CD14-positive monocyte (primary cell): Measurements from ENCODE around the gene FNIP1. TPM values are rescaled to one million over a fixed set of nuclear protein-coding genes. Genes with fewer than 3 reads are reported as not detected.

Source experiments
- DNase-seq, 3 donors: peaks; one replicate each; pipeline ENCODE4 v3.0.0-alpha.2; 2011 to 2022
- H2AFZ ChIP-seq: 2 replicates; pipeline ENCODE4 v1.6.0; 2012; ENCODE audit warnings: mild to moderate bottlenecking, low read depth, low read length, inconsistent platforms; ENCODE audit not compliant: insufficient read depth, poor library complexity, severe bottlenecking
- H3K27ac ChIP-seq, 2 donors: 1 replicate in 1 of 2; 2 replicates in 1 of 2; pipeline ENCODE4 v1.5.1; 2012 to 2013; ENCODE audit warnings: low read length in 2 of 2, control low read depth in 1 of 2, inconsistent platforms in 1 of 2, low read depth in 1 of 2, mild to moderate bottlenecking in 1 of 2
- H3K27me3 ChIP-seq, 2 donors: one replicate each; pipeline versions ENCODE4 v1.6.0 to v1.6.1; 2011 to 2013; ENCODE audit warnings: low read length in 2 of 2; ENCODE audit not compliant: control insufficient read depth in 2 of 2, insufficient read depth in 2 of 2
- H3K36me3 ChIP-seq, 2 donors: replicated peaks in 1 of 2; 1 replicate in 1 of 2; 2 replicates in 1 of 2; pipeline versions ENCODE4 v1.5.1 to v1.6.1; 2012 to 2013; ENCODE audit warnings: low read length in 2 of 2, control low read depth in 1 of 2, inconsistent platforms in 1 of 2, mild to moderate bottlenecking in 1 of 2; ENCODE audit not compliant: insufficient read depth in 2 of 2, control insufficient read depth in 1 of 2
- H3K4me1 ChIP-seq, 2 donors: 1 replicate in 1 of 2; 2 replicates in 1 of 2; pipeline versions ENCODE4 v1.5.1 to v1.6.1; 2012 to 2013; ENCODE audit warnings: low read length in 2 of 2, control low read depth in 1 of 2, inconsistent platforms in 1 of 2, mild to moderate bottlenecking in 1 of 2, moderate library complexity in 1 of 2; ENCODE audit not compliant: insufficient read depth in 2 of 2, control insufficient read depth in 1 of 2
- H3K4me2 ChIP-seq: replicated peaks from 2 replicates; pipeline ENCODE3; 2012; ENCODE audit warnings: low read length, moderate library complexity, mild to moderate bottlenecking; ENCODE audit not compliant: poor library complexity, severe bottlenecking; ENCODE audit errors: extremely low read depth
- H3K4me3 ChIP-seq, 3 experiments: fragments of 200-600 bp in 1 of 3; sonication (generic) in 1 of 3; replicated peaks in 1 of 3; 1 replicate in 2 of 3; 2 replicates in 1 of 3; pipeline ENCODE4 v1.5.1; 2011 to 2013; ENCODE audit warnings: low read length in 3 of 3, mild to moderate bottlenecking in 3 of 3, control low read depth in 2 of 3, low read depth in 2 of 3, inconsistent platforms in 1 of 3, moderate library complexity in 1 of 3
- H3K79me2 ChIP-seq: 2 replicates; pipeline ENCODE4 v1.6.0; 2012; ENCODE audit warnings: mild to moderate bottlenecking, control low read depth, inconsistent platforms, low read length, moderate library complexity; ENCODE audit not compliant: insufficient read depth
- H3K9ac ChIP-seq: 2 replicates; pipeline ENCODE4 v1.6.0; 2017; ENCODE audit warnings: low read length, mild to moderate bottlenecking; ENCODE audit not compliant: insufficient read depth, poor library complexity, severe bottlenecking
- H3K9me3 ChIP-seq, 2 donors: replicated peaks in 1 of 2; 1 replicate in 1 of 2; 2 replicates in 1 of 2; pipeline versions ENCODE4 v1.5.1 to v1.6.1; 2012 to 2013; ENCODE audit warnings: low read length in 2 of 2, control low read depth in 1 of 2; ENCODE audit not compliant: control insufficient read depth in 1 of 2, insufficient read depth in 1 of 2
- H4K20me1 ChIP-seq: 2 replicates; pipeline ENCODE4 v1.6.0; 2012; ENCODE audit warnings: mild to moderate bottlenecking, low read length, control low read depth, moderate library complexity; ENCODE audit not compliant: insufficient read depth
- H3K27ac Mint-ChIP-seq, 7 donors: one replicate each; pipeline ENCODE4 v1.8.0; 2020; ENCODE audit warnings: mild to moderate bottlenecking in 7 of 7, mixed read lengths in 7 of 7, moderate library complexity in 6 of 7, inconsistent platforms in 2 of 7
- H3K27me3 Mint-ChIP-seq, 3 donors: one replicate each; pipeline ENCODE4 v1.8.0; 2021 to 2022; ENCODE audit warnings: low read depth in 3 of 3, mild to moderate bottlenecking in 3 of 3, mixed read lengths in 3 of 3, moderate library complexity in 3 of 3, inconsistent platforms in 1 of 3
- H3K36me3 Mint-ChIP-seq, 2 donors: one replicate each; pipeline ENCODE4 v1.8.0; 2020; ENCODE audit warnings: mixed read lengths in 2 of 2, inconsistent platforms in 1 of 2, mild to moderate bottlenecking in 1 of 2
- H3K4me1 Mint-ChIP-seq: one replicate; pipeline ENCODE4 v1.8.0; 2020; ENCODE audit warnings: mild to moderate bottlenecking, mixed read lengths
- H3K4me3 Mint-ChIP-seq, 2 donors: one replicate each; pipeline ENCODE4 v1.8.0; 2020; ENCODE audit warnings: mild to moderate bottlenecking in 2 of 2, mixed read lengths in 2 of 2, moderate library complexity in 1 of 2
- H3K9me3 Mint-ChIP-seq, 7 donors: one replicate each; pipeline ENCODE4 v1.8.0; 2020 to 2022; ENCODE audit warnings: mixed read lengths in 7 of 7, mild to moderate bottlenecking in 6 of 7, moderate library complexity in 6 of 7, inconsistent platforms in 2 of 7
- CTCF ChIP-seq: fragments of 200-600 bp; IDR thresholded peaks from one replicate; pipeline ENCODE4 v1.8.0; 2022; ENCODE audit warnings: antibody characterized with exemption, mild to moderate bottlenecking
- WGBS: methylation state at CpG from one replicate; pipeline ENCODE4 v1.1.5; 2013; ENCODE audit warnings: missing lambda C conversion rate; ENCODE audit not compliant: insufficient coverage; 5-methylcytosine and 5-hydroxymethylcytosine counted together
- intact Hi-C, 2 donors: fragments of 100-400 bp; cut with micrococcal nuclease; formaldehyde crosslinking; loops; one replicate each; pipeline versions ENCODE4 v1.15.0 to v1.15.1; 2023
- polyA plus RNA-seq, 3 donors: library from polyadenylated mRNA; depleted of rRNA in 1 of 3; unstranded in 2 of 3; stranded (reverse) in 1 of 3; fragments of 300-500 nt in 2 of 3; fragments of >200 nt in 1 of 3; fragmentation: Illumina TruSeq in 2 of 3; gene quantifications; 1 replicate in 2 of 3; 2 replicates in 1 of 3; pipeline ENCODE4 v1.2.3, GENCODE V29; 2012 to 2021

The FNIP1 gene
- polyA plus RNA-seq, 3 donors = 13.6 to 17.3 (median 16.3) TPM

- Histone ChIP-seq H3K4me2 (no peak overlapping the region), H3K27me3 (no peaks in the 10 kb centered on the region), H3K79me2 (peaks cover 92% of the 10 kb centered on the region), H3K4me3 (no peak overlapping the region), H3K27ac (no peak overlapping the region), H3K36me3 (no peaks in the 10 kb centered on the region), H3K4me1 (no peaks in the 10 kb centered on the region), H3K9me3 (peaks cover 0 to 5% of the 10 kb centered on the region in 2 donors), H2AFZ (no peak overlapping the region), H4K20me1 (peaks cover 81% of the 10 kb centered on the region), H3K9ac (no peak overlapping the region)
- intact Hi-C loops = no loop called here
- Mint-ChIP-seq H3K36me3 (peaks cover 5 to 12% of the 10 kb centered on the region in 2 donors), H3K9me3 (peaks cover 1 to 7% (median 3%) of the 10 kb centered on the region in 7 donors), H3K27ac (peak overlapping the region in 1 of 7 donors; percentile 11), H3K4me1 (peaks cover 15% of the 10 kb centered on the region), H3K27me3 (no peaks in the 10 kb centered on the region), H3K4me3 (no peak overlapping the region)
- no peak for TF ChIP-seq CTCF
- DNase-seq = no peak
- WGBS = no CpG with 5 or more reads among the region's 1 CpG
Observed at GRCh38 chr5:131609774-131610173, 187.0 kb downstream of the FNIP1 start.

- no peak for TF ChIP-seq CTCF
- Histone ChIP-seq H3K27ac (no peak overlapping the region), H2AFZ (no peak overlapping the region), H3K9ac (no peak overlapping the region), H4K20me1 (peaks cover 71% of the 10 kb centered on the region), H3K79me2 (peaks cover 90% of the 10 kb centered on the region), H3K4me3 (no peak overlapping the region), H3K9me3 (no peaks in the 10 kb centered on the region), H3K4me2 (no peak overlapping the region), H3K36me3 (no peaks in the 10 kb centered on the region), H3K4me1 (no peaks in the 10 kb centered on the region), H3K27me3 (no peaks in the 10 kb centered on the region)
- peaks cover 13% of the 10 kb centered on the region for H3K4me1 Mint-ChIP-seq
- no peak overlapping the region for H3K4me3 Mint-ChIP-seq
- peaks cover 5 to 10% of the 10 kb centered on the region in 2 donors for H3K36me3 Mint-ChIP-seq
- H3K27ac Mint-ChIP-seq = peak overlapping the region in 1 of 7 donors; percentile 67
- peaks cover 0 to 1% (median 0%) of the 10 kb centered on the region in 7 donors for H3K9me3 Mint-ChIP-seq
- WGBS = no CpG with 5 or more reads among the region's 5 CpGs
- H3K27me3 Mint-ChIP-seq = no peaks in the 10 kb centered on the region
- no peak for DNase-seq
- intact Hi-C loops = no loop called here
Observed at GRCh38 chr5:131608597-131608996, 188.2 kb downstream of the FNIP1 start.
